HCT116 (cell line): ENCODE data around the gene GCSAM. TPM values are rescaled to one million over a fixed set of nuclear protein-coding genes. Genes with fewer than 3 reads are reported as not detected.

Experiments
- ATAC-seq: fragments of 200-7000 bp; cut with Tn5 transposase; 2 replicates; pipeline ENCODE4 v1.9.1; 2020; ENCODE audit warnings: mild to moderate bottlenecking, moderate library complexity
- BruUV-seq: library from RNA; stranded (reverse); fragments of 400-500 nt; replicated peaks from 2 replicates; lab custom pipeline; 2021; lab: Mats Ljungman, UMichigan
- CTCF ChIA-PET: fragments of 300-600 bp; sonication (Branson Sonifier 250); formaldehyde crosslinking; loops from one replicate; lab custom pipeline; 2021; ENCODE audit warnings: antibody characterized with exemption; lab: Charles Lee
- POLR2A ChIA-PET: fragments of 300-600, 350-600 bp; sonication (Branson Sonifier 250); formaldehyde crosslinking; loops from one replicate; lab custom pipeline; 2021; ENCODE audit warnings: antibody characterized with exemption; lab: Charles Lee
- RAD21 ChIA-PET, 2 experiments: fragments of 300-600 bp; sonication (Branson Sonifier 250); formaldehyde crosslinking; loops; one replicate each; lab custom pipeline; 2023; ENCODE audit warnings: low total read pairs in 2 of 2; ENCODE audit not compliant: uncharacterized antibody in 2 of 2, unreplicated experiment in 2 of 2, low non-redundant PET in 1 of 2; lab: Charles Lee
- DNase-seq: peaks from one replicate; pipeline ENCODE4 v3.0.0-alpha.2; 2010; ENCODE audit warnings: low read depth, low spot score
- H2AFZ ChIP-seq: fragments of 200-600 bp; shearing (Covaris generic), sonication (generic); 2 replicates; pipeline ENCODE4 v1.6.1; 2017; ENCODE audit warnings: low read depth, mixed run types, mixed read lengths, antibody characterized with exemption, low read length; ENCODE audit not compliant: poor library complexity, severe bottlenecking
- H3K27ac ChIP-seq: 2 replicates; pipeline ENCODE4 v1.5.1; 2012; ENCODE audit warnings: low read depth, low read length
- H3K27me3 ChIP-seq: fragments of 200-600 bp; sonication (generic); 2 replicates; pipeline ENCODE4 v1.6.1; 2016; ENCODE audit warnings: mixed run types, low read length, mixed read lengths; ENCODE audit not compliant: insufficient read depth
- H3K36me3 ChIP-seq, 2 experiments: fragments of 200-500 bp in 1 of 2; fragments of 200-600 bp in 1 of 2; sonication (Bioruptor generic) in 1 of 2; sonication (generic) in 1 of 2; 2 replicates each; pipeline versions ENCODE4 v1.5.1 to v1.6.1; 2014 to 2016; ENCODE audit warnings: low read length in 2 of 2, inconsistent platforms in 1 of 2, mixed read lengths in 1 of 2, mixed run types in 1 of 2; ENCODE audit not compliant: insufficient read depth in 2 of 2, control insufficient read depth in 1 of 2
- H3K4me1 ChIP-seq, 2 experiments: fragments of 200-600 bp in 1 of 2; sonication (generic) in 1 of 2; 2 replicates each; pipeline versions ENCODE4 v1.5.1 to v1.6.1; 2012 to 2017; ENCODE audit warnings: low read length in 2 of 2, inconsistent platforms in 1 of 2, mild to moderate bottlenecking in 1 of 2, mixed read lengths in 1 of 2, mixed run types in 1 of 2, moderate library complexity in 1 of 2; ENCODE audit not compliant: insufficient read depth in 2 of 2, control insufficient read depth in 1 of 2
- H3K4me2 ChIP-seq: fragments of 200-600 bp; sonication (generic); 2 replicates; pipeline ENCODE4 v1.6.1; 2017; ENCODE audit warnings: mixed run types, low read length, mixed read lengths
- H3K4me3 ChIP-seq, 2 experiments: fragments of 200-600 bp in 1 of 2; sonication (generic) in 1 of 2; replicated peaks in 1 of 2; 2 replicates each; pipeline ENCODE4 v1.5.1; 2011 to 2016; ENCODE audit warnings: low read length in 2 of 2, control low read depth in 1 of 2, low read depth in 1 of 2, mild to moderate bottlenecking in 1 of 2, mixed read lengths in 1 of 2, mixed run types in 1 of 2
- H3K79me2 ChIP-seq: fragments of 200-600 bp; sonication (generic); 2 replicates; pipeline ENCODE4 v1.6.1; 2017; ENCODE audit warnings: mild to moderate bottlenecking, mixed run types, low read length, moderate library complexity, mixed read lengths; ENCODE audit not compliant: insufficient read depth
- H3K9ac ChIP-seq: fragments of 200-600 bp; sonication (generic); 2 replicates; pipeline ENCODE4 v1.6.1; 2016; ENCODE audit warnings: low read length, mixed read lengths
- H3K9me2 ChIP-seq: fragments of 200-600 bp; sonication (generic), shearing (Covaris generic); 2 replicates; pipeline ENCODE4 v1.6.1; 2017; ENCODE audit warnings: mixed run types, mild to moderate bottlenecking, moderate library complexity; ENCODE audit not compliant: insufficient read depth
- H3K9me3 ChIP-seq, 2 experiments: fragments of 200-500 bp in 1 of 2; fragments of 200-600 bp in 1 of 2; sonication (Bioruptor generic) in 1 of 2; sonication (generic) in 1 of 2; 2 replicates each; pipeline ENCODE4 v1.6.1; 2014 to 2017; ENCODE audit warnings: low read length in 2 of 2, mixed read lengths in 2 of 2, inconsistent platforms in 1 of 2, low read depth in 1 of 2, mild to moderate bottlenecking in 1 of 2, mixed run types in 1 of 2, moderate library complexity in 1 of 2; ENCODE audit not compliant: control insufficient read depth in 1 of 2, insufficient read depth in 1 of 2
- H4K20me1 ChIP-seq: fragments of 200-600 bp; sonication (generic), shearing (Covaris generic); 2 replicates; pipeline ENCODE4 v1.6.1; 2017; ENCODE audit warnings: mixed run types, mild to moderate bottlenecking, moderate library complexity; ENCODE audit not compliant: insufficient read depth
- EZH2phosphoT487 ChIP-seq: fragments of 200-600 bp; IDR thresholded peaks from 2 replicates; pipeline ENCODE4 v1.6.1; 2018; ENCODE audit warnings: antibody characterized with exemption, borderline replicate concordance
- SIN3A ChIP-seq: IDR thresholded peaks from 2 replicates; pipeline ENCODE4 v1.6.1; 2012; ENCODE audit warnings: low read depth
- SP1 ChIP-seq: IDR thresholded peaks from 2 replicates; pipeline ENCODE4 v1.6.1; 2012; ENCODE audit warnings: low read depth
- SRF ChIP-seq: IDR thresholded peaks from 2 replicates; pipeline ENCODE4 v1.6.1; 2012; ENCODE audit warnings: low read depth
- TCF7L2 ChIP-seq: IDR thresholded peaks from 2 replicates; pipeline ENCODE4 v1.7.0; 2011; ENCODE audit warnings: borderline replicate concordance, inconsistent platforms; ENCODE audit not compliant: insufficient read depth, insufficient read length; ENCODE audit errors: extremely low read depth
- ZNF274 ChIP-seq: fragments of 200-500 bp; sonication (Bioruptor generic); IDR thresholded peaks from 2 replicates; pipeline ENCODE4 v1.6.1; 2014; ENCODE audit warnings: mild to moderate bottlenecking, low read depth, low read length, inconsistent platforms
- intact Hi-C: fragments of 100-400 bp; cut with micrococcal nuclease; formaldehyde crosslinking; loops from 2 replicates; pipeline ENCODE4 v1.10.0; 2022
- total RNA-seq: library from RNA; stranded (reverse); gene quantifications from one replicate; pipeline ENCODE4 v1.2.1, GENCODE V29; 2021; ENCODE audit not compliant: unreplicated experiment
- TF ChIP-seq, protein P1 (sequence below), 3 experiments: fragments of 200-600 bp in 1 of 3; sonication (generic) in 1 of 3; IDR thresholded peaks in 2 of 3; conservative IDR thresholded peaks in 1 of 3; 2 replicates each; pipeline ENCODE4 v1.5.1; 2012 to 2017; ENCODE audit warnings: low read depth in 2 of 3, low read length in 2 of 3, antibody characterized with exemption in 1 of 3, borderline replicate concordance in 1 of 3, control low read depth in 1 of 3, mild to moderate bottlenecking in 1 of 3, mixed read lengths in 1 of 3, mixed run types in 1 of 3, moderate library complexity in 1 of 3; ENCODE audit not compliant: insufficient read depth in 1 of 3

Gene GCSAM
- total RNA-seq, 1 experiment from 2014 or later, result not detected

DNA sequence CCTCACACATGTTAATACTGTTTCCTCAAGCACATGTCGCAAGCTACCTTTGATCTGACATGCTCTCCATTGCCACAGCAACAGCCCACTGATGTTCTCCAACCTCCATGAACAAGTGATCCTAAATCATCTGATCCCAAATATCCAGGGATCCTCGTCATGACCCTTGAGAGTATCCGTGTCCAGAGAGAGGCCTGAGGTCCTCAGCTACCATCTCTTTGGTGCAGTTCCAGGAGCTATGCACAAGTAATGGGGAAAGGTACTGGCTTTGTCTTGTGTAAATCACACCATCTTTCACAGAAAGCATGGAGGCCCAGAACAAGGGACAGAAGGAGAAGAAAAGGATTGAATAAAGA, 2.4 kb downstream of the GCSAM start:
- no peaks in the 10 kb centered on the region for H4K20me1 ChIP-seq
- ATAC-seq (no peak), DNase-seq (no peak)
- ChIA-PET POLR2A (no interaction called here), CTCF (interaction anchor here (1.0 kb wide), 1 partner anchor 19 kb away, joined by 4 read pairs; no protein-coding TSS in a partner anchor), RAD21 (no interaction called here)
- no peaks in the 10 kb centered on the region; a peak in 1 of 4 replicates for H3K4me1 ChIP-seq
- no peak overlapping the region for H3K4me2 ChIP-seq
- intact Hi-C loops, result no loop called here
- H3K79me2 ChIP-seq, result no peaks in the 10 kb centered on the region
- no peak overlapping the region for H3K9ac ChIP-seq
- H3K36me3 ChIP-seq, result peaks cover 4 to 5% of the 10 kb centered on the region in 2 experiments; a peak in 2 of 4 replicates
- TF ChIP-seq ZNF274 (no peak), SRF (no peak), EZH2phosphoT487 (no peak), TCF7L2 (no peak), SP1 (no peak), SIN3A (no peak)
- TF ChIP-seq, protein P1, sequence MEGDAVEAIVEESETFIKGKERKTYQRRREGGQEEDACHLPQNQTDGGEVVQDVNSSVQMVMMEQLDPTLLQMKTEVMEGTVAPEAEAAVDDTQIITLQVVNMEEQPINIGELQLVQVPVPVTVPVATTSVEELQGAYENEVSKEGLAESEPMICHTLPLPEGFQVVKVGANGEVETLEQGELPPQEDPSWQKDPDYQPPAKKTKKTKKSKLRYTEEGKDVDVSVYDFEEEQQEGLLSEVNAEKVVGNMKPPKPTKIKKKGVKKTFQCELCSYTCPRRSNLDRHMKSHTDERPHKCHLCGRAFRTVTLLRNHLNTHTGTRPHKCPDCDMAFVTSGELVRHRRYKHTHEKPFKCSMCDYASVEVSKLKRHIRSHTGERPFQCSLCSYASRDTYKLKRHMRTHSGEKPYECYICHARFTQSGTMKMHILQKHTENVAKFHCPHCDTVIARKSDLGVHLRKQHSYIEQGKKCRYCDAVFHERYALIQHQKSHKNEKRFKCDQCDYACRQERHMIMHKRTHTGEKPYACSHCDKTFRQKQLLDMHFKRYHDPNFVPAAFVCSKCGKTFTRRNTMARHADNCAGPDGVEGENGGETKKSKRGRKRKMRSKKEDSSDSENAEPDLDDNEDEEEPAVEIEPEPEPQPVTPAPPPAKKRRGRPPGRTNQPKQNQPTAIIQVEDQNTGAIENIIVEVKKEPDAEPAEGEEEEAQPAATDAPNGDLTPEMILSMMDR (IDR thresholded peaks at IDR 0.05 in 2 of 3, conservative IDR thresholded peaks at IDR 0.05 in 1 of 3; ENCODE audit: borderline replicate concordance in 1 of 3, insufficient read depth in 1 of 3, low read depth in 2 of 3, low read length in 2 of 3), result no peak
- no peak overlapping the region for H3K4me3 ChIP-seq
- H3K9me2 ChIP-seq, result no peaks in the 10 kb centered on the region
- H2AFZ ChIP-seq, result no peak overlapping the region
- BruUV-seq, result no TSS peak
- no peaks in the 10 kb centered on the region for H3K9me3 ChIP-seq
- H3K27me3 ChIP-seq, result no peaks in the 10 kb centered on the region
- no peak overlapping the region for H3K27ac ChIP-seq
